ENCODE results near the gene NXNL1. TPM values are rescaled to one million over a fixed set of nuclear protein-coding genes. Genes with fewer than 3 reads are reported as not detected.
"Not testable (repeated sequence)": the region's sequence is repeated elsewhere in the genome, so short reads cannot be mapped to it uniquely, and the experiment has no call there.

NXNL1 gene, protein sequence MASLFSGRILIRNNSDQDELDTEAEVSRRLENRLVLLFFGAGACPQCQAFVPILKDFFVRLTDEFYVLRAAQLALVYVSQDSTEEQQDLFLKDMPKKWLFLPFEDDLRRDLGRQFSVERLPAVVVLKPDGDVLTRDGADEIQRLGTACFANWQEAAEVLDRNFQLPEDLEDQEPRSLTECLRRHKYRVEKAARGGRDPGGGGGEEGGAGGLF
- total RNA-seq (2014; rRNA removed; shearing (Covaris generic); ENCODE audit: low replicate concordance): not detected in 2 replicates

DNA sequence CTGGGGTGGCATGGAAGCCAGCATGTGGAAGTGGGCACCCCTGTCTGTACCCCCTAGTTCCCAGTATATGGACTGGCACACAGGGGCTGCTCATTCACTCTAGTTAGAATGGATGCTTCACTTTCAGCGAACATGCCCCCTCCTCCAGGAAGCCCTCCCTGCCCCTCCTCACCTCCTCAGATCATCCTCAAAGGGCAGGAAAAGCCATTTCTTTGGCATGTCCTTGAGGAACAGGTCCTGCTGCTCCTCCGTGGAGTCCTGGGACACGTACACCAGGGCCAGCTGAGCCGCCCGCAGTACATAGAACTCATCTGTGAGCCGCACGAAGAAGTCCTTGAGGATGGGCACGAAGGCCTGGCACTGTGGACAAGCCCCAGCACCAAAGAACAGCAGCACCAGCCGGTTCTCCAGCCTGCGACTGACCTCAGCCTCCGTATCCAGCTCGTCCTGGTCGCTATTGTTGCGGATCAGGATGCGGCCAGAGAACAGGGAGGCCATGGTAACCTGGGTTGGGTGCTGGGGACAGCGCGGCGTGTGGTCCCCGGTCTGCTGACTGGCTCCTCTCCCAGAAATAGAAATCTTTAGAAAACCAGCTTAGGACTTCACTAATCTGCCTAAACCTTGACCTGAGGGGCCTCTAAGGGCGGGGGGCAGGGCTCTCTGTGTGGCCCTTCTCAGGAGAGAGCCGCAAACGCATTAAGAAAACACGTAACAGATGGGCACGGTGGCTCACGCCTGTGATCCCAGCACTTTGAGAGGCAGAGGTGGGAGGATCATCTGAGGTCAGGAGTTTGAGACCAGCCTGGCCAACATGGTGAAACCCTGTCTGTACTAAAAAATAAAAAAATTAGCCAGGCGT lies at the start of gene NXNL1:
TSS of gene NXNL1 (minus strand) at position 555 of the 859 bp plus-strand sequence. CDS start at position 498, 57 bp downstream.
- no peaks in the 10 kb centered on the region for H3K27me3 ChIP-seq (ENCODE audit: low read length)

DNA sequence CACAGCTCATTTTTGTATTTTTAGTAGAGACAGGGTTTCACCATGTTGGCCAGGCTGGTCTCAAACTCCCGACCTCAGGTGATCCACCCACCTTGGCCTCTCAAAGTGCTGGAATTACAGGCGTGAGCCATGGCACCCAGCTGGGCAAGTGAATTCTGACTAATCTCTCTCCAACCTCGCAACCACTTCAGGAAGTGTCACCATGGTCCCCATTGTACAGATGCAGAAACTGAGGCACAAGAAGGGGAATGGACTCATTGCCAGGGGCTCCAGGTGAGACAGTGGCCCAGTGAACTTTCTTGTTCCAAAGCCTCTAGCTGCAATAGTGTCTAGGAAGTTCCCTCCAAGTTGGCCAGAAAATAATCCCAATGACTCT lies 47.8 kb upstream of the NXNL1 start:
- not testable (repeated sequence) for H3K4me3 ChIP-seq (ENCODE audit: low read length); H3K36me3 ChIP-seq (ENCODE audit: insufficient read depth, low read length); H3K4me2 ChIP-seq (ENCODE audit: low read depth, low read length, poor library complexity, severe bottlenecking); H3K9ac ChIP-seq (ENCODE audit: low read length); H3K9me2 ChIP-seq (replicated peaks; ENCODE audit: insufficient read depth, low read length); H3K27ac ChIP-seq (ENCODE audit: low read length); H3K9me3 ChIP-seq (ENCODE audit: low read length); DNase-seq; H4K20me1 ChIP-seq (ENCODE audit: insufficient read depth, low read depth, low read length); H3K27me3 ChIP-seq (ENCODE audit: low read length); H2AFZ ChIP-seq (ENCODE audit: low read length)
- H3K4me1 ChIP-seq (ENCODE audit: low read length): peaks cover 18% of the 10 kb centered on the region
- peaks cover 60% of the 10 kb centered on the region for H3K79me2 ChIP-seq (ENCODE audit: low read length)

More for the DNA sequence above, at the start of gene NXNL1:
- Histone ChIP-seq H3K4me3 (ENCODE audit: low read length) (no peak within 1 kb of the TSS), H3K79me2 (ENCODE audit: low read length) (no peaks in the 10 kb centered on the region), H3K9me3 (ENCODE audit: low read length) (no peaks in the 10 kb centered on the region), H3K4me1 (ENCODE audit: low read length) (no peaks in the 10 kb centered on the region), H3K4me2 (ENCODE audit: low read depth, low read length, poor library complexity, severe bottlenecking) (no peak within 1 kb of the TSS), H3K9ac (ENCODE audit: low read length) (no peak within 1 kb of the TSS), H4K20me1 (ENCODE audit: insufficient read depth, low read depth, low read length) (no peaks in the 10 kb centered on the region), H3K27ac (ENCODE audit: low read length) (no peak within 1 kb of the TSS), H2AFZ (ENCODE audit: low read length) (no peak within 1 kb of the TSS), H3K9me2 (replicated peaks; ENCODE audit: insufficient read depth, low read length) (no peaks in the 10 kb centered on the region), H3K36me3 (ENCODE audit: insufficient read depth, low read length) (no peaks in the 10 kb centered on the region)
- no peak for DNase-seq

DNA sequence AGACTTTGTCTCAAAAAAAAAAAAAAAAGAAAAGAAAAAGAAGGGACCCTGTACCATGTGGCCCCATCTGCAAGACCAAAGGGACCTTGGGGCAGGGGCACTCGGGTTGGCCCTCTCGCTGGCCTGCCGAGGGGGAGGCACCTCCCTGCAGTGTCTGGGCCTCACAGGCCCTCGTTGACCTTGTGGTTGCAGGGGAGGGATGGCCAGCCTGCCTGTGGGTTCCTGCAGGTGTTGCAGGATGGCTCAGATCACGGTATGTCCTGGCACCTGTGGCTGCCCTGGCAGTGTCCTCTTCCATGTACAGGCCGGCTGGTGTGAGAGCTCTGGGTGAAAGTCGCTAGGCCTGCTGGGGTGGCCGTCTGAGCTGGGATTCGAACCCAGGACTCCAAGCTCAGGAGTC lies 46.0 kb upstream of the NXNL1 start:
- Histone ChIP-seq H3K36me3 (ENCODE audit: insufficient read depth, low read length) (no peaks in the 10 kb centered on the region), H3K4me2 (ENCODE audit: low read depth, low read length, poor library complexity, severe bottlenecking) (no peak overlapping the region), H3K4me1 (ENCODE audit: low read length) (peaks cover 11% of the 10 kb centered on the region), H3K9me3 (ENCODE audit: low read length) (no peaks in the 10 kb centered on the region), H4K20me1 (ENCODE audit: insufficient read depth, low read depth, low read length) (no peaks in the 10 kb centered on the region), H3K9ac (ENCODE audit: low read length) (no peak overlapping the region), H2AFZ (ENCODE audit: low read length) (no peak overlapping the region), H3K79me2 (ENCODE audit: low read length) (peaks cover 46% of the 10 kb centered on the region), H3K4me3 (ENCODE audit: low read length) (no peak overlapping the region), H3K9me2 (replicated peaks; ENCODE audit: insufficient read depth, low read length) (no peaks in the 10 kb centered on the region), H3K27me3 (ENCODE audit: low read length) (no peaks in the 10 kb centered on the region), H3K27ac (ENCODE audit: low read length) (no peak overlapping the region)
- no peak for DNase-seq

DNA sequence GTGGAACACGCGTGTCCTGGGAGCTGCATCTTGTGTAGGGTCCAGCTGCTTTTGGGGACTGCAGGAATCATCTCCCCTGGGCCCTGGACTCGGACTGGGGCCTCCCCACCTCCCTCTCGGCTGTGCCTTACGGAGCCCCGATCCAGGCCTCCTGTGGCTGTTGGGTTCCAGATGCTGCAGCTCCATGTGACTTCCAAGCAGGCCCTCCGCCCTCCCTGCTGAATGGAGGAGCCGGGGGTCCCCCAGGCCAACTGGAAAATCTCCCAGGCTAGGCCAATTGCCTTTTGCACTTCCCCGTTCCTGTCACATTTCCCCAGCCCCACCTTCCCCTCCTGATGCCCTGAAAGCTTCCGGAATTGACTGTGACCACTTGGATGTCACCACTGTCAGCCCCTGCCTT lies 44.5 kb upstream of the NXNL1 start:
- Histone ChIP-seq H2AFZ (ENCODE audit: low read length) (no peak overlapping the region), H3K36me3 (ENCODE audit: insufficient read depth, low read length) (no peaks in the 10 kb centered on the region), H3K27ac (ENCODE audit: low read length) (no peak overlapping the region), H3K9me3 (ENCODE audit: low read length) (no peaks in the 10 kb centered on the region), H3K79me2 (ENCODE audit: low read length) (peaks cover 32% of the 10 kb centered on the region), H3K4me2 (ENCODE audit: low read depth, low read length, poor library complexity, severe bottlenecking) (no peak overlapping the region), H3K9me2 (replicated peaks; ENCODE audit: insufficient read depth, low read length) (no peaks in the 10 kb centered on the region), H3K9ac (ENCODE audit: low read length) (no peak overlapping the region), H3K4me1 (ENCODE audit: low read length) (peaks cover 5% of the 10 kb centered on the region), H4K20me1 (ENCODE audit: insufficient read depth, low read depth, low read length) (no peaks in the 10 kb centered on the region), H3K27me3 (ENCODE audit: low read length) (no peaks in the 10 kb centered on the region), H3K4me3 (ENCODE audit: low read length) (no peak overlapping the region)
- no peak for DNase-seq

DNA sequence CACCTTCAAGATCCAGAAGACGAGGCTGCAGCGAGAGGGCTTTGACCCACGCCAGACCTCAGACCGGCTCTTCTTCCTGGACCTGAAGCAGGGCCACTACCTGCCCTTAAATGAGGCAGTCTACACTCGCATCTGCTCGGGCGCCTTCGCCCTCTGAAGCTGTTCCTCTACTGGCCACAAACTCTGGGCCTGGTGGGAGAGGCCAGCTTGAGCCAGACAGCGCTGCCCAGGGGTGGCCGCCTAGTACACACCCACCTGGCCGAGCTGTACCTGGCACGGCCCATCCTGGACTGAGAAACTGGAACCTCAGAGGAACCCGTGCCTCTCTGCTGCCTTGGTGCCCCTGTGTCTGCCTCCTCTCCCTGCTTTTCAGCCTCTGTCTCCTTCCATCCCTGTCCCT lies 43.7 kb upstream of the NXNL1 start:
- Histone ChIP-seq H3K4me2 (ENCODE audit: low read depth, low read length, poor library complexity, severe bottlenecking) (no peak overlapping the region), H3K9ac (ENCODE audit: low read length) (no peak overlapping the region), H3K4me1 (ENCODE audit: low read length) (no peaks in the 10 kb centered on the region), H3K79me2 (ENCODE audit: low read length) (peaks cover 25% of the 10 kb centered on the region), H3K27me3 (ENCODE audit: low read length) (no peaks in the 10 kb centered on the region), H3K9me3 (ENCODE audit: low read length) (no peaks in the 10 kb centered on the region), H3K4me3 (ENCODE audit: low read length) (no peak overlapping the region), H3K9me2 (replicated peaks; ENCODE audit: insufficient read depth, low read length) (no peaks in the 10 kb centered on the region), H3K36me3 (ENCODE audit: insufficient read depth, low read length) (no peaks in the 10 kb centered on the region), H2AFZ (ENCODE audit: low read length) (no peak overlapping the region), H4K20me1 (ENCODE audit: insufficient read depth, low read depth, low read length) (no peaks in the 10 kb centered on the region), H3K27ac (ENCODE audit: low read length) (no peak overlapping the region)
- DNase-seq: no peak

DNA sequence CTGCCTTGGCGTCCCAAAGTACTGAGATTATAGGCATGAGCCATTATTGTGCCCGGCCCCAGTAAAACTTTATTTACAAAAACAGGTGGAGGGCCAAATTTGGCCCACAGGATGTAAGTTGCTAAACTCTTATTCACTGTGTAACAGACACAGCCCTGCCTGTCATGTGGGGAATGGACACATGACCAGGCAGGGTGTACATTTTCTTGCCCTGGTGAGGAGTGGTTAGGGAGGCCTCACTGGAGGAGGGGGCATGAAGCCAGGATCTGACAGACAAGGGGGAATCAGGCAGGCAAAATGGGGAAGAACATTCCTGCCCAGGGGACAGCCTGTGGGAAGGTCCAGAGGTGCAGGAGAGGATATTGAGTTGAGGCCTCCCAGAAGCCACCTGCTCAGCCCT lies 43.3 kb upstream of the NXNL1 start:
- Histone ChIP-seq H3K36me3 (ENCODE audit: insufficient read depth, low read length) (no peaks in the 10 kb centered on the region), H2AFZ (ENCODE audit: low read length) (no peak overlapping the region), H3K4me1 (ENCODE audit: low read length) (no peaks in the 10 kb centered on the region), H3K79me2 (ENCODE audit: low read length) (peaks cover 20% of the 10 kb centered on the region), H3K4me3 (ENCODE audit: low read length) (no peak overlapping the region), H3K9me3 (ENCODE audit: low read length) (no peaks in the 10 kb centered on the region), H3K9me2 (replicated peaks; ENCODE audit: insufficient read depth, low read length) (no peaks in the 10 kb centered on the region), H3K4me2 (ENCODE audit: low read depth, low read length, poor library complexity, severe bottlenecking) (no peak overlapping the region), H3K9ac (ENCODE audit: low read length) (no peak overlapping the region), H3K27me3 (ENCODE audit: low read length) (no peaks in the 10 kb centered on the region), H4K20me1 (ENCODE audit: insufficient read depth, low read depth, low read length) (no peaks in the 10 kb centered on the region), H3K27ac (ENCODE audit: low read length) (no peak overlapping the region)
- no peak for DNase-seq

DNA sequence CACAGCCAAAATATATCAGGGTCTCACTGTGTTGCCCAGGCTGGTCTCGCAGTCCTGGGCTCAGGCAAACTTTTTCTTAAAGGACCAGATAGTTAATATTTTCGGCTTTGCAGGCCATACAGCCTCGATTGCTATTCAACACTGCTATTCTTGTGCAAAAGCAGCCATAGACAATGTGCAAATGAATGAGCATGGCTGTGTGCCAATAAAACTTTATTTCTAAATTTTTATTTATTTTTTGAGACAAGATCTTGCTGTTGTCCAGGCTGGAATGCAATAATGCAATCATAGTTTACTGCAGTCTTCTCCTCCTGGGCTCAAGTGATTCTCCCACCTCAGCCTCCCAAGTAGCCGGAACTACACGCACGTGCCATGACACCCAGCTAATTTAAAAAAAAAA lies 42.5 kb upstream of the NXNL1 start:
- H3K9me2 ChIP-seq (replicated peaks; ENCODE audit: insufficient read depth, low read length): no peaks in the 10 kb centered on the region

DNA sequence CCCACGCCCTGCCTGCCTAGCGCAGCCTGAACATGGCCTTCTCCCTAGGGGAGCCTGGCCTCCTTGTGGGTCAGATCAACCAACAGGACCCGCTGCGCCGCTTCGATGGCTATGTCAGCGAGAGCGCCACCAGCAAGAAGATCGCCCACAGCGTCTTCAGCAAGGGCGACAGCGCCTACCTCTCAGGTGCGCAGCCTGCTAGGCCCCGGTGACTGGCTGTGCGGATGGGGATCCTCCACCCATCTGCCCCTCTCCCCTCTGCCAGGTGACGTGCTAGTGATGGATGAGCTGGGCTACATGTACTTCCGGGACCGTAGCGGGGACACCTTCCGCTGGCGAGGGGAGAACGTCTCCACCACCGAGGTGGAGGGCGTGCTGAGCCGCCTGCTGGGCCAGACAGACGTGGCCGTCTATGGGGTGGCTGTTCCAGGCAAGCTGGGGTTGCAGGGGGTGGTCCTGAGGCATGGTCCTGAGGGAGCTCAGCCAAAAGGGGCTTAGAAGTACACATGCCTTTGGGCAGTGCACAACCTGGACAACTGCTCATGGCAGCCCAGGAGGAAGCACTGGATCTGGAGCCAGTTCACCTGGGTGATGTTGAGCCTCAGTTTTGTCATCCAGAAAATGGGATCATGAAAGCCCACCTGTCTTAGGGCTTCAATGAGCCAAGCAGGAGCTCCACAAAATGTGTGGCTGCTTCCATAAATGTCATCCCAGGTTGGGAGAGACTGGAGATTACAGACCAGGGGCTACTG lies 39.9 kb upstream of the NXNL1 start:
- no peak overlapping the region for H3K9ac ChIP-seq (ENCODE audit: low read length)
- no peak overlapping the region for H2AFZ ChIP-seq (ENCODE audit: low read length)
- no peaks in the 10 kb centered on the region for H3K36me3 ChIP-seq (ENCODE audit: insufficient read depth, low read length)
- H3K9me2 ChIP-seq (replicated peaks; ENCODE audit: insufficient read depth, low read length): no peaks in the 10 kb centered on the region
- no peak overlapping the region for H3K4me3 ChIP-seq (ENCODE audit: low read length)
- no peaks in the 10 kb centered on the region for H4K20me1 ChIP-seq (ENCODE audit: insufficient read depth, low read depth, low read length)
- H3K27me3 ChIP-seq (ENCODE audit: low read length): no peaks in the 10 kb centered on the region
- no peaks in the 10 kb centered on the region for H3K4me1 ChIP-seq (ENCODE audit: low read length)
- no peak overlapping the region for H3K4me2 ChIP-seq (ENCODE audit: low read depth, low read length, poor library complexity, severe bottlenecking)
- DNase-seq: peak; percentile 32
- no peaks in the 10 kb centered on the region for H3K9me3 ChIP-seq (ENCODE audit: low read length)
- no peak overlapping the region for H3K27ac ChIP-seq (ENCODE audit: low read length)
- H3K79me2 ChIP-seq (ENCODE audit: low read length): peaks cover 6% of the 10 kb centered on the region; the same call in 1 of the 2 replicates

More for the DNA sequence above, 42.5 kb upstream of the NXNL1 start:
- H3K4me2 ChIP-seq (ENCODE audit: low read depth, low read length, poor library complexity, severe bottlenecking): no peak overlapping the region
- H3K79me2 ChIP-seq (ENCODE audit: low read length): peaks cover 14% of the 10 kb centered on the region
- no peak overlapping the region for H3K4me3 ChIP-seq (ENCODE audit: low read length)
- no peak overlapping the region for H3K9ac ChIP-seq (ENCODE audit: low read length)
- H3K27me3 ChIP-seq (ENCODE audit: low read length): no peaks in the 10 kb centered on the region
- no peaks in the 10 kb centered on the region for H3K36me3 ChIP-seq (ENCODE audit: insufficient read depth, low read length)
- H3K27ac ChIP-seq (ENCODE audit: low read length): no peak overlapping the region
- no peaks in the 10 kb centered on the region for H4K20me1 ChIP-seq (ENCODE audit: insufficient read depth, low read depth, low read length)
- H2AFZ ChIP-seq (ENCODE audit: low read length): no peak overlapping the region
- no peaks in the 10 kb centered on the region for H3K9me3 ChIP-seq (ENCODE audit: low read length)
- H3K4me1 ChIP-seq (ENCODE audit: low read length): no peaks in the 10 kb centered on the region
- DNase-seq: peak; percentile 39
